ENCODE measurements around the gene KLRC2.

KLRC2 gene

DNA sequence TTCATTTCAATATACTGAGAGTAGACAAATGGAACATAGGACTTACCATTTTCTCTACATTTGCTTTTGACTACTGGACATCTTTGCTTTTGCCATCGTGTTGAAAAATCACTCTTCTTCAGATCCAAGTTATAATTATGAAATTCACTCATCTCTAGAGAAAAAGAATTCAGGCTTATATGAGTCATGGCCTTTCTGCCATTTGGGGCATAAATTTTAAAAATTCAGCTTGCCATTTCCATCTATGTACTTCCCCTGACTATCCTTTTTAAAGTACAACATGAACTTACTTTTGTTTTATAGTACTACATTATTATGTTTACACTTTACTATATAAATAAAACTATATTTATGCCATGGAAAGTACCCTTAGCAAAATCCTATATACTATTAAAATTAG, 49.0 kb downstream of the KLRC2 start:
- TF ChIP-seq, protein P1, sequence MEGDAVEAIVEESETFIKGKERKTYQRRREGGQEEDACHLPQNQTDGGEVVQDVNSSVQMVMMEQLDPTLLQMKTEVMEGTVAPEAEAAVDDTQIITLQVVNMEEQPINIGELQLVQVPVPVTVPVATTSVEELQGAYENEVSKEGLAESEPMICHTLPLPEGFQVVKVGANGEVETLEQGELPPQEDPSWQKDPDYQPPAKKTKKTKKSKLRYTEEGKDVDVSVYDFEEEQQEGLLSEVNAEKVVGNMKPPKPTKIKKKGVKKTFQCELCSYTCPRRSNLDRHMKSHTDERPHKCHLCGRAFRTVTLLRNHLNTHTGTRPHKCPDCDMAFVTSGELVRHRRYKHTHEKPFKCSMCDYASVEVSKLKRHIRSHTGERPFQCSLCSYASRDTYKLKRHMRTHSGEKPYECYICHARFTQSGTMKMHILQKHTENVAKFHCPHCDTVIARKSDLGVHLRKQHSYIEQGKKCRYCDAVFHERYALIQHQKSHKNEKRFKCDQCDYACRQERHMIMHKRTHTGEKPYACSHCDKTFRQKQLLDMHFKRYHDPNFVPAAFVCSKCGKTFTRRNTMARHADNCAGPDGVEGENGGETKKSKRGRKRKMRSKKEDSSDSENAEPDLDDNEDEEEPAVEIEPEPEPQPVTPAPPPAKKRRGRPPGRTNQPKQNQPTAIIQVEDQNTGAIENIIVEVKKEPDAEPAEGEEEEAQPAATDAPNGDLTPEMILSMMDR (IDR thresholded peaks at IDR 0.05; ENCODE audit: insufficient read depth, low read depth, low read length, missing control alignments), result no peak
- no peak overlapping the region for H3K4me3 ChIP-seq (ENCODE audit: low read depth, low read length)
- no peak for DNase-seq (ENCODE audit: low read depth)

DNA sequence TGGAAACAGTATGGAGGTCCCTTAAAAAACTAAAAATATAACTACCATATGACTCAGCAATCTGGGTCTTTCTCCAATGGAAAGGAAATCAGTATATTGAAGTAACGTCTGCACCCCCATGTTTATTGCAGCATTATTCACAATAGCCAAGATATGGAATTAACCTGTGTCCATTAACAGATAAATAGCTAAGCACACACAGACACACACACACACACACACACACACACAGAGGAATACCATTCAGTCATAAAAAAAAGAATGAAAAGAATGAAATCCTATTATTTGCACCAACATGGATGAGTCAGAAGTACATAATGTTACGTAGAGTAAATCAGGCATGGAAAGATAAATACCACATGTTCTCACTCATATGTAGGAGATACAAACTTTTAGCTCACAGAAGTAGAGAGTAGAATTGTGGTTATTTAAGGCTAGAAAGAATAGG, 50.6 kb downstream of the KLRC2 start:
- TF ChIP-seq, protein P1 (IDR thresholded peaks at IDR 0.05; ENCODE audit: insufficient read depth, low read depth, low read length, missing control alignments), result no peak
- H3K4me3 ChIP-seq (ENCODE audit: low read depth, low read length), result no peak overlapping the region
- DNase-seq (ENCODE audit: low read depth), result no peak

DNA sequence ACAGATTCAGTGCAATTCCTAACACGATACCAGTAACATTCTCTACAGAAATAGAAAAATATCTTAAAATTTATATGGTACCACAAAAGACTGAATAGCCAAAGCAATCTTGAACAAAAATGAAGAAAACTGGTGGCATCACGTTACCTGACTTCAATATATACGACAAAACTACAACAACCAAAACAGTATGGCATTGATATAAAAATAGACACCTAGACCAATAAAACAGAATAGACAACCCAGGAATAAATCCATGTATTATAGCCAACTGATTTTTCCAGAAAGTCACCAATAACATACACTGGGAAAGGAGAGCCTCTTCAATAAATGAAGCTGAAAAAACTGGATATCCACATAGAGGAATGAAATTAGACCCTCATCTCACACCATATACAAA, 51.6 kb downstream of the KLRC2 start:
- no peak overlapping the region for H3K4me3 ChIP-seq (ENCODE audit: low read depth, low read length)
- no peak for DNase-seq (ENCODE audit: low read depth)
- TF ChIP-seq, protein P1 (IDR thresholded peaks at IDR 0.05; ENCODE audit: insufficient read depth, low read depth, low read length, missing control alignments), result no peak

DNA sequence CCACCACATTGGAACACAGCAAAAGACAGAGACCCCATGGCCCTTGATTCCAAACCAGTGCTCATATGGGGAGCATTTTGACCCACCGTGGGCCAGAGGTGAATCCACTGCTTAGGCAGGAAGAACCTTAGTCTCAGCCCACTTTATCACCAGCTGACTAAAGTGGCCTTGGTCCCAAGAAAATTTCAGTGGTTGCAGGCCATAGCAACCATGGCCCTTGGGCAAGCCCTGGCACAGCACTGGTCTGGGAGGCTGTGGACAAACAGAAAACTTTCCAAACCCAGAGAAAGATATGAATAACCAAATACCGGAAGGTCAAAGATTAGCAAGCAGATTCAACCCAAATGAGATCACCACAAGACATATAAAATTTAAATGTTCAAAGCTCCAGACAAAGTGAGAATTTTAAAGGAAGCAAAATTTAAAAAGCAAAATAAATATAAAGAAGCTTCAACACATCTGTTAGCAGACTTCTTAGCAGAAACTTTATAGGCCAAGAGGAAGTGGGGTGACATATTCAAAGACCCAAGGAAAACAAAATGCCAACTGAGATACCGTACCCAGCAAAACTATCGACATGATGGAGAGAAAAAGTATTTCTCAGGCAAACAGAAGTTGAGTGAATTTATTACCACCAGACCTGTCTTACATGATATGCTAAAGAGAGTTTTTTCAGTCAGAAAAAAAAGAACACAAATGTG, 53.7 kb downstream of the KLRC2 start:
- no peak overlapping the region for H3K4me3 ChIP-seq (ENCODE audit: low read depth, low read length)
- DNase-seq (ENCODE audit: low read depth), result no peak
- TF ChIP-seq, protein P1 (IDR thresholded peaks at IDR 0.05; ENCODE audit: insufficient read depth, low read depth, low read length, missing control alignments), result no peak

All from GM12865 (cell line).